HG02973 (cell line): ENCODE measurements around the gene ZNF556.
A peak's percentile ranks its signal among the peaks of the same experiment; 100 is the strongest.

Experiments used
- ATAC-seq: cut with Tn5 transposase; IDR thresholded peaks from one replicate; pipeline ENCODE4 v1.9.1; 2021; ENCODE audit warnings: moderate library complexity; ENCODE audit not compliant: unreplicated experiment

Gene ZNF556

DNA sequence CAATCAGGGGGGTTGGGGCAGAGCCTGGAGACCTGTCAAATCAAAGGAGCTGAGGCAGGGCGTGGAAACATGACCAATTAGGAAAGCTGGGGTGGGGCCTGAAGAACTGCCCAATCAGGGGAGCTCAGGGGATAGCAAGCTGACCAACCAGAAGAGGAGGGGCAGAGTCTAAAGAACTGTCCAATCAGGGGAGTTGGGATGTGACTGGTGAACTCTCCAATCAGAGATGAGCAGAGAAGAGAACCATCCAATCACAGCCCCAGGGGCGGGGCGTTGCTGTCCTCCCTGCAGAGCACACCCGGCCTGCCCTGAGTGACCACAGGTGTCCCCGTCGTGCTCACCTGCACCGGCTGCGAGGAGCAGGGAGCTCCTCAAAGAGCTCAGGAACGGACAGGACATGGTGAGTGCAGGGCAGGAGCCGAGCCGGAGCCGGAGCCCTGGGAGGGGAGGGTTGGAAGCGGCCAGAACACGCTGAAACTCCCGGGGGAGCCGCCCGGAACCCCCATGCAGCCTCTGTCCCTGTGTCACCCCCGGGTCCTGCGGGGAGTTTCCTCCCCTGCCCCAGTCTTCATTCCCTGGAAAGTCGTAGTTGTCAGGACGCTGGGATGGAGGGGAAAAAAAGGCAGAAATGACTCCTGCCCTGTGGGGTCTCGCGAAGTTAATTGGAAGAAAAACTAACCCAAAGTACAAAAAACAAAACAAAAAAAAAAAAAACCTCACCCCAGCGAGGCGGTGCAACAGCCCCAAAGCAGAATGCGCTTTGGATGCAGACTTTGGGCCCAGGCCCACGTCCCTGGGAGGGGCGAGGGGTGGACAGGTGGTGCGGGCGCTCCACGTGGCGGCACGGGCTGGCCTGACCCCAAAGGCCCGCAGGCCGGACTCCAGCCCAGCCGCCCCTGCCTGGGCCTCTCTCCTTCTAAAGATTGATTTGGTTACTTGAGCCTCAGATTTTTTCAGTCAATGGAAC lies at the start of gene ZNF556:
TSS of gene ZNF556 (plus strand) at position 311 of the 967 bp plus-strand sequence. CDS start at position 398, 87 bp downstream.
- ATAC-seq, result no peak

DNA sequence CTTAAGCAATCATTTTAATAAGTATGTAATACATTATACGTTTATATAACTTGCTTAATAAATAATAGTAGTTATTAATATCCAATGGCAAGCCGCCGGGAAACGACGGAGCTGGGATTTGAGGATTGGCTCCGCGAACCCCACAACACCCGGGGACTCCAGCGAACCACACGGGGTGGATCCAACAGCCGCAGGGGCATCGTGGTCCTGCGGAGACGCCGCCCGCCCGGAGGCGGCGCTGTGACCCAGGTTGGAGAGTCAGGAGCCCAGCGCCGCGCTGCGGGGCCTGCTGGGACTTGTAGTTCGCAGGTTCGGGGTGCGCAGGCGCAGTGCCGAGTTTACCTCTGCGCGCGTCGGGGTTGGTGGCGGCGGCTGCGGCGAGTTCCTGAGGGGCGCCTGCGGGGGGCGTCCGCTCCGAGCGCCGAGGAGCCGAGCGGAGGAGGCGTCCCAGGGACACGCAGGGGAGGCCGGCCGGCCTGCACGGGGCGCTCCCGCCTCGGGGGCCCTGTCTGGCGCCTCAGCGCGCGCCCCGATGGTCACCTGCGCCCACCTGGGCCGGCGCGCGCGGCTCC lies 47.5 kb upstream of the ZNF556 start, which contains the start of gene ZNF554:
TSS of gene ZNF554 (plus strand) at position 329 of the 572 bp plus-strand sequence. CDS start at position 533, 204 bp downstream.
- peak; percentile 81 for ATAC-seq

DNA sequence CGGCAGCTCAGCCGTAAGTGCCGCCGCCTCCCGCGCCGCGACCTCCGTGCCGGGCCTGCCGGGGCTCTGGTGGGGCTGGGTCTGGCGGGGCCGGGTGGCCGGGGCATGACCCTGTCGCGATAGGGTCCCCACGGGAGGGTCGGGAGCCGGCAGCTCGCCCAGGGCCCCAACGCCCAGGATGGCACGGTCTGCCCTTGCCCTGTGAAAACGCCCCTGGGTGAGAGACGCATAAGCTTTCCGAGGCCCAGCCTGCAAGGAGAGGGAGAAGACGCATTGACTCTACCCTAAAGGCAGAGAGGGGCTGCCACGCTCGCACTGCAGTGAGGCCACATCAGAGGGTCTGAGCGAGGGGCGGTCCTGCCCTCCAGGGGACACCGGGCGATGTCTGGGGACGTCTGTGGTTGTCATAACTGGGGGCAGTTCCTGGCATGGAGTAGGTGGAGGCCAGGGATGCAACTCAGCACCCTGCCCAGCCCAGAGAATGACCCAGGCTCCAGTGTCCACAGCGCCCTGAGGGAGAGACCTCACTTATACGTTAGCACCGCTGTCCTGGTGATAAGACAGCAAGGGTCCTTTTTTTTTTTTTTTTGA lies 46.9 kb upstream of the ZNF556 start:
- no peak for ATAC-seq

DNA sequence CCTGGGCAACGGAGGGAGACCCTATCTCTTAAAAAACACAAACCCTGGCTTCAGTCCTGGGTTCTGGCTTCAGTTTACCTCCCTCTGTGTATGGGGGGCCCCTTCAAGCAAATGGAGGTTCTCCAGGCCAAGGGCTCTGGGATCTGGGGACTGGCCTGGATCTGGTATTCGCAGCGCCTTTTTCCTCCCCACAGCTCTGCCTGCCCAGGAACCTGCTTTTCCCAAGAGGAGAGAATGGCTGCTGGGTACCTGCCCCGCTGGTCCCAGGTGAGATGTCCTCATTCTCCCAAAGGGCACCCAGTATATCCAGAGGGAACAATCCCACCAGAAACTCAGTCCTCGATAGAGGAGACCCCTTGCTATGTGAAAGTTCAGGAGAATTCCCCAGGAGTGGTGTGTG lies 44.3 kb upstream of the ZNF556 start:
- ATAC-seq, result no peak

DNA sequence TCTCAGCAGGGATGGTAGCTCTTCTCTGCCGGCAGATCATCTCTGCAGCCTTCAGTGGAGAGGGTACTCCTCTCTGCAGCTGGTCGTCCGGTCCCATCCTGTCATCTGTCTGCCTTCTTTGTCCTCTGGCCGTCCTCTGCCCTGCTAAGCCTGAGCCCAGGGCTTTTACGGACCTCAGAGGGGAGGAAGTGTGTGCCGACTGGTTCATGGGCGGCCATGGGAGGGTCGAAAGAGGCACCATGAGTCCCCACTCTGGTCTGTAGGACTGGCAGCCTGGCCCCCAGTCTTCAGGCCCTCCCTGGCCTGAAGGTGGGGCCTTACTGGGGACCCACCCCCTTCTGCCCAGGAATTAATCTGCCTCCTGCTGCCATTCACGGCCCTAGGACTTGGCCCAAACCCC lies 43.5 kb upstream of the ZNF556 start:
- ATAC-seq, result no peak

DNA sequence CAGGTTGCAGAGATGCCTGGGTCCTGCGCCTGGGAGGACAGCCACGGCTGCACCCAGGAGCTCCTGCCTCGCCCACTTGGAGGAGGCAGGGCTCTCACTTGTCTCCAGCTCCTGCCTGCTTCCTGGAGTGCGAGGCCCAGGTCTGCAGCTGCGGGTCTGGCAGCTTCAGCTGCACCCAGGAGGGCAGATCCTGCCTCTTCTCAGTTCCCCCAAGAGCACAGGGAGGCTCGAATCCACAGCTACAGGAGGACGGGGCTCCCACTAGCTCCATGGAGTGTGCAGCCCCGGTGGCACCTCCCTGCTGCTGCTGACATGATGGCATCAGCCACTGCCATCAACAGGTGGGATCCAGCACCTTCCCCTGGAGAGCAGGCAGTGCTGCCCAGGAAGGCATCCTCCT lies 43.0 kb upstream of the ZNF556 start:
- no peak for ATAC-seq

DNA sequence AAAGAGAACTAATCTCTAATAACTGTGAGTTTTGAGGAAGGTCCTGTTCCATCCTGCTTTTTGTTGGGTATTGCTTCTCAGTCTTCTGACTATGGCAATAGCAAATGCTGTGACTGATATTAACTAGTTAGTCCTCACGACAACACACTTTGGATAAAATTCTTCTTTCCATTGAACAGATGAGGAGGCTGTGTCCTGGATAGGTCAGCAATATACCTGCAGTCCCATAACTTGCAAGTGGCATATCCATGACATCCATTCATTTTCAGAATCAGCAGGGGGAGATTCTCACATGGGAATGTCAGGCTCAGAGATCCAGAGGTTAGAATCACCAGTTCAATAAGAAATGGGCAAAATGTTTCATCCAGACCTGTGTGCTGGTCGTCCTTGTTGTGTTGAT lies 40.1 kb upstream of the ZNF556 start:
- ATAC-seq, result no peak

DNA sequence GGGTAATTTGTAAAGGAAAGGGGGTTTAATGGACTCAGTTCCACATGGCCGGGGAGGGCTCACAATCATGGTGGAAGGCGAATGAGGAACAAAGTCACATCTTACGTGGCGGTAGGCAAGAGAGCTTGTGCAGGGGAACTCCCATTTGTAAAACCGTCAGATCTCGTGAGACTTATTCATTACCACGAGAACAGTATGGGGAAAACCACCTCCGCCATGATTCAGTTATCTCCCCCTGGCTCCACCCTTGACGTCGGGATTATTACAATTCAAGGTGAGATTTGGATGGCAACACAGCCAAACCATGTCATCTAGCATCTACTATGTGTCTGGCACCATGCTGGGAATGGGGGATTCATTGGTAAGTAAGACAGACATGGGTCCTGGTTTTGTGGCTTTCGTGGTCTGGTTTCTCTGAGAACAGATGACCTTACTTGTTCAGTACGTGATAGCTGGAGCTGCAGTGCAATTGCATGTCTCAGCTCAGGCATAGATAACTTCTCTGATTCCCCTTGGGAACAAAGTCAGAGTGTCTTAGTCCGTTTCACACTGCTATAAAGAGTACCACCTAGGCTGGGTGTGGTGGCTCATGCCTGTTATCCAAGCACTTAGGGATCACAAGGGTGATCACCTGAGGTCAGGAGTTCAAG lies 39.2 kb upstream of the ZNF556 start:
- ATAC-seq, result no peak

DNA sequence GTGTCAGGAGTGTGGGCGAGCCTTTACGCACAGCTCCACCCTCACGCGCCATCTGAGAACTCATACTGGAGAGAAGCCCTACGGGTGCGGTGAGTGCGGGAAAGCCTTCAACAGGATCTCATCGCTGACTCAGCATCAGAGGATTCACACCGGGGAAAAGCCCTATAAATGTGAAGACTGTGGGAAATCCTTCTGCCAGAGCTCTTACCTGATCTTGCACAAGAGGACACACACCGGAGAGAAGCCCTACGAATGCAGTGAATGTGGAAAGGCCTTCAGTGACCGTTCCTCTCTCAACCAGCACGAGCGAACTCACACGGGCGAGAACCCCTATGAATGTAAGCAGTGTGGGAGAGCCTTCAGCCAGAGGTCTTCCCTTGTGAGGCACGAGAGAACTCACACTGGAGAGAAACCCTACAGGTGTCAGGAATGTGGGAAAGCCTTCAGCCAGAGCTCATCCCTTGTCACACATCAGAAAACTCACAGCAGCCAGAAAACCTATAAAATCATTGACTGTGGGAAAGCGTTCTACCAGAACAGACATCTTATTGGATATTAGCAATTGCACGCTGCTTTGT lies 32.8 kb upstream of the ZNF556 start:
- no peak for ATAC-seq

DNA sequence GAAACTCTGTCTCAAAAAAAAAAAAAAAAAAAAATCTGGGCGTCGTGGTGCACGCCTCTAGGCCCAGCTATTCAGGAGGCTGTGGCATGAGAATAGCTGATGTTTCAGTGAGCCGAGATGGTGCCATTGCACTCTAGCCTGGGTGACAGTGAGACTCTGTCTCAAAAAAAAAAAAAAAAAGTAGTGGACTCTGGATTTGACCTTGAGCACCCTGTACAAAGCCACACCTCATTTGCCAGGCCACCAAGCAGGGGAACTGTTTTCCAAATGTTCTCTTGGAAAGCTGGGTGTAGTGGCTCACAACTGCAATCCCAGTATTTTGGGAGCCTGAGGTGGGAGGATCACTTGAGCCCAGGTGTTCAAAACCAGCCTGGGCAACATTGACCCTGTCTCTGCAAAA lies 29.7 kb upstream of the ZNF556 start:
- ATAC-seq, result no peak

DNA sequence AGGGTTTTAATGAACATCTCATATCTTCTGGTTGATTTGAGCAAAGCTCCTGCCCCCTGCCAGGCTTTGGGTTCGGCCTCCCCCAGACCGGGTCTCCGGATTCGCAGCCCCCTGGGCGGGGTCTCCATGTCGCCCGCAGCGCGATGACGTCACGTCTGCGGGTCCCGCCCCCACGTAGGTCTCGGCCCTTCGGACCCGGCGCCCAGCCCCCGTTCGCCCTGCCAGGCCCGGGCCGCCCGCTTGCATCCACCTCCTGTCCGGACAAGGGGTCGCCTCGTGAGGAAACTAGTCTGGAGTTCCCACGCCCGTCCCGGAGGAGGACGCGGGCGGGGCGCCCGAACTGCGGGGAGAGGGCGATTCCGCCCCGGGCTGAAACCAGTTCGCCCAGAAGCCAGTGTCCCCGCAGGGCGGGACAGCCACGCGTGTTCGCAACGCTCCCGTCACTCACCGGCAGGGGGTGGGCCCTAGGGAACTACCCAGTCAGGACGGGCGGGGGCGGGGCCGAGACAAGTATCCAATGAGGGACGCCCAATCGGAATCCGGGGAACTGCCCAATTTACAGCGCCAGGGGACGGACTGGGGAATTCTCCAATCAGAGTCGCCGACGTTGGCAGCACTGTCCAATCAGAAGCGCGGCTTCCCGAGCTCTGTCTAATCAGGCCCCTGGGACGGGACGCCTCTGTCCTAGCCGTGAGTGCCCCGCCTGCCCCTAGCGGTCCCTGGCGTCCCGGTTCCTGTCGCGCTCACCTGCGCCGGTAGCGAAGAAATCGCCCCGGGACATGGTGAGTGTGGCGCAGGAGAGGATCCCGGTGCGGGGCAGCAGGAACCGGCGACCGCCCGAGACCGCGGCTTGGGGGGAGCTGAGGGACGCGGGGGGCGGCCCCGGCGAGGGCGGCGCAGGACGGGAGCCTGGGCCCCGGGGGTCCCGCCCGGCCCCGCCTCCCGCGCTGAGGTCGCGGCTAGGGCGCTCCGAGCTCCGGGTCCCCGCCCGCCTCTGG lies 26.0 kb upstream of the ZNF556 start, which contains the start of gene ZNF555:
TSS of gene ZNF555 (plus strand) at position 682 of the 998 bp plus-strand sequence. CDS start at position 780, 98 bp downstream.
- peak; percentile 91 for ATAC-seq

DNA sequence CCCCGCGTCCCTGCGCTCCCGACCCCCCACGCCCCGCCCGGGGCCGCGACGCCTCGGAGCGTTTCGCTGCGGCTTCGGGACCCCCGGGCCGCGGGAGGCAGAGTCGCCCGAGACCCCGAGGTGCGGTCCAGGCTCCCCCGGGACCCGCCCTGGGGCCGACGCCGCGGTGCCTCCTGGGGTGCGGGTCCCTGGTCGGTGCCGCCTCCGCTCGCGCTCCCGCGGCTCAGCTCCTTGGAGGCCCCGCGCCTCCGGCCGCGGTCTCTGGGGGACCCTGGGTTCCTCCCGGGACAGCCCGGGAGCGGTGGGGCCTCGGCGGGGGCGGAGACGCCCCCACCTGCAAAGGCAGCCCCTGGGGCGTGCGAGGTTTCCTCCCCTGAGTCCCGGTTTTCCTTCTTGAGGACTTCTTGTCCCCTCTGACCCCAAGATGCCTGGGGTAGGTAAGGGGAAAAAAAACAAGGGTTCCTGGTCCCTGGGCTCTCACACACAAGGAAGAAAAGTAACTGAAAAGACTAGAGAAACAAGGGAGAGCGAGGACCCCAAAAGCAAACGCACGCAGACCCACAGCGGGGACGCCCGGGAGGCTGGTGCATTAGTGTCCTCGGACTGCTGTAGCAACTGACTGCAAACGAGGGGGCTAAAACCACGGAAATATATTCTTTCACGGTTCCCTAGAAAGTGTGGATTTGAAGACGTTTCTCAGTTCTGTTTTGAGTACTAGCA lies 25.1 kb upstream of the ZNF556 start:
- ATAC-seq, result no peak

DNA sequence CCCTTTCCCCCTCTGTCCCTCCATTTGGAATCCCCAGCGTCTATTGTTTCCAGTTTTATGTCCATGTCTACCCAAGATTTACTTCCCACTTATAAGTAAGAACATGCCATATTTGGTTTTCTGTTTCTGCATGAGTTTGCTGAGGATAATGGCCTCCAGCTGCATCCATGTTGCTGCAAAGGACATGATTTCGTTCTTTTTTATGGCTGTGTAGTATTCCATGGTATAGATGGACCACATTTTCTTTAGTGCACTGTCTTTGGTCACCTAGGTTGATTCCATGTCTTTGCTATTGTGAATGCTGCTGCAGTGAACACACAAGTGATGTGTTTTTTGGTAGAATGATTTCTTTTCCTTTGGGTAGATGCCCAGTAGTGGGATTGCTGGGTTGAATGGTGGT lies 22.0 kb upstream of the ZNF556 start:
- ATAC-seq, result no peak

DNA sequence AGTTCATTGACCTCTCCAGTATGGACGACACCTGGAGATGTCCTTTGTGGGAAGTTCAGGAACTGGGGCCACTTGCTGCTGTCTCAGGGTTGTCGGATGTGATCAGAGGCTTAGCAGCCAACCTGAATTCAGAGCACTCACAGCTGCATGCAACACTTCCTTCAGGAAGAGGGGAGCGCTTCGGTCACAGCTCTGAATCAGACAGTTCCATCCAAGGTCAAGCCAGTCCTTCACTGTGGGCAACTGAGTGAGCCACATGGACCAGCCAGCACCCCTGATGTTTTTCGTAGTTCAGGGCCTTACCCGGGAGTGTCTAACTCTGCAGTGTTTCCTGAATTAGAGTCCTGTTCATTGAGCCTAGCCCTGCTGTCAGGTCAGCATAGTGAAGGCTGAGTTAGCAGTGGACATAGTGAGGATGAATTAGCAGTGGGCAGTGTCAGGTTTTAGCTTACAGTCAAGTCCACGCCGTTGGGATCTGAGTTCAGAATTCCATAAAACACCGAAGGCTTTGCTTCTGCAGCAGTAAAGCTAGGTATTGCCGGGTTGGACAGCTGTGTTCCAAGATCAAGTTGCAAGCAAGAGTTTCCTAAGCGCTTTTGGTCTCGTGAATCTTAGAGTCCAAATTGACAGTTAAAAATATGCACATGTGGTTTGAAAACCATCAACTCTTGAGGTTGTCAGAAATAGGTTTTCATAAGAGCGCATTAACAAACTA lies 20.8 kb upstream of the ZNF556 start:
- ATAC-seq, result no peak

DNA sequence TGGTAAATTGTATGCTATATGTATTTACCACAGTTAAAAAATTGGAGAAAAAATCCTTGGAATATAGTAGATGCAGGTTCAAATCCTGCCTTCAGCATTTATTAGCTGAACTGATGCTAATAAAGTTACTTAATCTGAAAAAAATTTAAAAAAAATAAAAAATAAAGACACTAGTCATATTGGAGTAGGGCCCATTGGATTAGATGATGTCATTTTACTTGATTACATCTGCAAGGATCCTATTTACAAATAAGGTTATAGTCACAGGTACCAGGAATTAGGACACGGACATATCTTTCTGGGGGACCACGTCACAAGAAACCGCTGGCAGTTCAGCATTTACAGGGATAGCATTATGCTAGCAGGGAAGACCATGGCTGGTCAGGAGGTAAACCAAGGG lies 19.6 kb upstream of the ZNF556 start:
- no peak for ATAC-seq

DNA sequence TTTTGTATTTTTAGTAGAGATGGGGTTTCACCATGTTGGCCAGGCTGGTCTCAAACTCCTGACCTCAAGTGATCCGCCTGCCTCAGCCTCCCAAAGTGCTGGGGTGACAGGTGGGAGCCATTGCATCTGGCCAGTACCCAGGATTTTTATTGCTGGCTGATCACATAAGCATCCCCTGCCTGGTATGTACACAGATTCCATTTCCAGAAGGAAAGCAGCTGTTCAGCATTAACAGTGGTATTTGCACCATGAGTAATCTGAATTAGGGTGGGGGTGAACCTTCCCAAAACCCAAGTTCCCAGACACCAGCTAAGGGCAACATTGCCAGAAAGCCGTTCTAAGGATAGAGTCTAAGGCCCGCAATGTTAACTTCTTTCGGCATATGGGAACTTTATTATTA lies 18.5 kb upstream of the ZNF556 start:
- no peak for ATAC-seq

DNA sequence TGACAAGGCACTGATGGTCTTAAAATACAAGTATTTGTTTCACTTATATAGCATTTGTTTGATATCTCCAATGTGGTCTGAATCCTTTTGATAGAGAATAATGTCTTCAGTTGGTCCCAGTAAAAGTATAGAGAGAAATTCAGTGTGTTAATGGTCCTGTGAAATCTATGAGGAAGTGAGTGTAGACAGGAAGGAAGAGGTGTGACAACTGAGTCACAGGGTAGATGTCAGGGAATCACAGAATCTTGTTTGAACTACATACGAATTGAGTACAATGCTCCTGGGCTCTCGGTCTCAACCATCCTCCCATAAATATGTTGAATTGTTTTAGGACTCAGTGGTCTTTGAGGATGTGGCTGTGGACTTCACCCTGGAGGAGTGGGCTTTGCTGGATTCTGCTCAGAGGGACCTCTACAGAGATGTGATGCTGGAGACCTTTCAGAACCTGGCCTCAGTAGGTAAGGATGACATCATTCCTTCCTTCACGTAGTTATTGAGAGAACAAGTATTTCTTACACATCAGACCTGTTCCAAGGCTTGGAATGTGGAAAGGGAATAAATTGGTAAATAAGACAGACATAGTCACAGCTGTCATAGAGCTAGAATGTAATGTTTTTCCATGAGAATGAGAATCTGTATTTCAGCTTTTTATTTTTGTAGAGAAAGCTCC lies 16.7 kb upstream of the ZNF556 start:
- ATAC-seq, result no peak

DNA sequence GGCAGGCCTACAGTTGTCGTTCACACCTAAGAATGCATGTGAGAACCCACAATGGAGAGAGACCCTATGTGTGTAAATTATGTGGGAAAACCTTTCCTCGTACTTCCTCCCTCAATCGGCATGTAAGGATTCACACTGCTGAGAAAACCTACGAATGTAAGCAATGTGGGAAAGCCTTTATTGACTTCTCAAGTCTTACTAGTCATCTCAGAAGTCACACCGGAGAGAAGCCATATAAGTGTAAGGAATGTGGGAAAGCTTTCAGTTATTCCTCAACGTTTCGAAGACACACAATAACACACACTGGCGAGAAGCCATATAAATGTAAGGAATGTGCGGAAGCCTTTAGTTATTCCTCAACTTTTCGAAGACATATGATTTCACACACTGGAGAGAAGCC lies 14.5 kb upstream of the ZNF556 start:
- ATAC-seq, result no peak
